Stimulated activated memory B cell treated with anti-CD40 and anti-IgM and Interleukin-4, amounts not matched to agents 10 μg/mL and 1 μg/mL and 100 μg/mL, for 72 hours (primary cell): Measurements from ENCODE around the gene RCCD1.
"Not testable (repeated sequence)": the region's sequence is repeated elsewhere in the genome, so short reads cannot be mapped to it uniquely, and the experiment has no call there.

Experiments
- ATAC-seq: fragments of 150-1000 bp; cut with Tn5 transposase; 2 replicates; pipeline ENCODE4 v1.10.0; 2021
- H3K27ac Mint-ChIP-seq: one replicate; pipeline ENCODE4 v1.8.0; 2022; ENCODE audit warnings: mild to moderate bottlenecking, mixed read lengths
- H3K27me3 Mint-ChIP-seq: one replicate; pipeline ENCODE4 v1.8.0; 2022; ENCODE audit warnings: mixed read lengths
- H3K36me3 Mint-ChIP-seq: one replicate; pipeline ENCODE4 v1.8.0; 2022; ENCODE audit warnings: mixed read lengths
- H3K4me1 Mint-ChIP-seq: one replicate; pipeline ENCODE4 v1.8.0; 2022; ENCODE audit warnings: mixed read lengths
- H3K4me3 Mint-ChIP-seq: one replicate; pipeline ENCODE4 v1.8.0; 2022; ENCODE audit warnings: mild to moderate bottlenecking, moderate library complexity, mixed read lengths
- H3K9me3 Mint-ChIP-seq: one replicate; pipeline ENCODE4 v1.8.0; 2022; ENCODE audit warnings: mixed read lengths

Gene RCCD1

GRCh38 chr15:90914305-90915080 is 40.2 kb upstream of the RCCD1 start:
- H3K4me3 Mint-ChIP-seq: no peak overlapping the region
- H3K27ac Mint-ChIP-seq: no peak overlapping the region
- H3K4me1 Mint-ChIP-seq: peaks cover 8% of the 10 kb centered on the region
- peaks cover 89% of the 10 kb centered on the region for H3K36me3 Mint-ChIP-seq
- no peaks in the 10 kb centered on the region for H3K27me3 Mint-ChIP-seq
- ATAC-seq: no peak
- no peaks in the 10 kb centered on the region for H3K9me3 Mint-ChIP-seq

GRCh38 chr15:90915216-90915807 is 39.4 kb upstream of the RCCD1 start:
- H3K4me1 Mint-ChIP-seq: peaks cover 8% of the 10 kb centered on the region

GRCh38 chr15:90915808-90916440 is 38.8 kb upstream of the RCCD1 start:
- H3K4me1 Mint-ChIP-seq: peaks cover 8% of the 10 kb centered on the region
- ATAC-seq: no peak
- H3K27ac Mint-ChIP-seq: no peak overlapping the region
- no peak overlapping the region for H3K4me3 Mint-ChIP-seq
- H3K9me3 Mint-ChIP-seq: no peaks in the 10 kb centered on the region
- no peaks in the 10 kb centered on the region for H3K27me3 Mint-ChIP-seq
- H3K36me3 Mint-ChIP-seq: peaks cover 89% of the 10 kb centered on the region

More at GRCh38 chr15:90915216-90915807, 39.4 kb upstream of the RCCD1 start:
- Mint-ChIP-seq H3K27ac (no peak overlapping the region), H3K9me3 (no peaks in the 10 kb centered on the region), H3K27me3 (no peaks in the 10 kb centered on the region), H3K36me3 (peaks cover 89% of the 10 kb centered on the region), H3K4me3 (no peak overlapping the region)
- ATAC-seq: no peak

GRCh38 chr15:90916461-90916860 is 38.2 kb upstream of the RCCD1 start:
- Mint-ChIP-seq H3K4me3 (no peak overlapping the region), H3K36me3 (peaks cover 90% of the 10 kb centered on the region), H3K9me3 (no peaks in the 10 kb centered on the region), H3K27ac (no peak overlapping the region), H3K27me3 (no peaks in the 10 kb centered on the region), H3K4me1 (peaks cover 8% of the 10 kb centered on the region)
- ATAC-seq: no peak

GRCh38 chr15:90917569-90917968 is 37.1 kb upstream of the RCCD1 start:
- no peak for ATAC-seq
- H3K27ac Mint-ChIP-seq: no peak overlapping the region
- H3K4me1 Mint-ChIP-seq: peaks cover 8% of the 10 kb centered on the region
- no peak overlapping the region for H3K4me3 Mint-ChIP-seq
- no peaks in the 10 kb centered on the region for H3K9me3 Mint-ChIP-seq
- H3K36me3 Mint-ChIP-seq: peaks cover 89% of the 10 kb centered on the region
- no peaks in the 10 kb centered on the region for H3K27me3 Mint-ChIP-seq

- Mint-ChIP-seq H3K4me3 (no peak overlapping the region), H3K27ac (no peak overlapping the region), H3K27me3 (no peaks in the 10 kb centered on the region), H3K9me3 (no peaks in the 10 kb centered on the region), H3K36me3 (peaks cover 82% of the 10 kb centered on the region), H3K4me1 (peaks cover 8% of the 10 kb centered on the region)
- ATAC-seq: no peak
These were observed 36.5 kb upstream of the RCCD1 start for GRCh38 chr15:90918034-90918788.

- no peaks in the 10 kb centered on the region for H3K9me3 Mint-ChIP-seq
- H3K4me3 Mint-ChIP-seq: no peak overlapping the region
- H3K4me1 Mint-ChIP-seq: peaks cover 12% of the 10 kb centered on the region
- H3K27ac Mint-ChIP-seq: no peak overlapping the region
- peaks cover 76% of the 10 kb centered on the region for H3K36me3 Mint-ChIP-seq
- ATAC-seq: no peak
- H3K27me3 Mint-ChIP-seq: no peaks in the 10 kb centered on the region
These were observed 35.8 kb upstream of the RCCD1 start for GRCh38 chr15:90918835-90919234.

- Mint-ChIP-seq H3K4me1 (peaks cover 13% of the 10 kb centered on the region), H3K4me3 (no peak overlapping the region), H3K27me3 (no peaks in the 10 kb centered on the region), H3K27ac (no peak overlapping the region), H3K36me3 (peaks cover 49% of the 10 kb centered on the region), H3K9me3 (no peaks in the 10 kb centered on the region)
- ATAC-seq: no peak
These were observed 32.8 kb upstream of the RCCD1 start for GRCh38 chr15:90921887-90922286.

GRCh38 chr15:90922712-90923322 is 31.9 kb upstream of the RCCD1 start:
- H3K27me3 Mint-ChIP-seq, H3K9me3 Mint-ChIP-seq, H3K27ac Mint-ChIP-seq, H3K4me3 Mint-ChIP-seq: not testable (repeated sequence)
- H3K36me3 Mint-ChIP-seq: peaks cover 40% of the 10 kb centered on the region
- H3K4me1 Mint-ChIP-seq: peaks cover 13% of the 10 kb centered on the region
- ATAC-seq: peak; percentile 63

- Mint-ChIP-seq H3K4me1 (peaks cover 13% of the 10 kb centered on the region), H3K27ac (peak overlapping the region; percentile 46)
These were observed 30.3 kb upstream of the RCCD1 start for GRCh38 chr15:90924375-90924774.

GRCh38 chr15:90926766-90927165 is 27.9 kb upstream of the RCCD1 start:
- H3K27me3 Mint-ChIP-seq, H3K27ac Mint-ChIP-seq, ATAC-seq, H3K36me3 Mint-ChIP-seq, H3K9me3 Mint-ChIP-seq, H3K4me3 Mint-ChIP-seq: not testable (repeated sequence)
- peaks cover 29% of the 10 kb centered on the region for H3K4me1 Mint-ChIP-seq

More at GRCh38 chr15:90924375-90924774, 30.3 kb upstream of the RCCD1 start:
- peaks cover 28% of the 10 kb centered on the region for H3K36me3 Mint-ChIP-seq
- peak; percentile 90 for ATAC-seq
- H3K4me3 Mint-ChIP-seq: no peak overlapping the region
- H3K27me3 Mint-ChIP-seq: no peaks in the 10 kb centered on the region
- H3K9me3 Mint-ChIP-seq: no peaks in the 10 kb centered on the region

- not testable (repeated sequence) for H3K27ac Mint-ChIP-seq, ATAC-seq, H3K9me3 Mint-ChIP-seq, H3K36me3 Mint-ChIP-seq, H3K4me3 Mint-ChIP-seq, H3K27me3 Mint-ChIP-seq
- H3K4me1 Mint-ChIP-seq: peaks cover 37% of the 10 kb centered on the region
These were observed 26.6 kb upstream of the RCCD1 start for GRCh38 chr15:90928106-90928505.

GRCh38 chr15:90929246-90930019 is 25.3 kb upstream of the RCCD1 start:
- Mint-ChIP-seq H3K4me3 (peak overlapping the region; percentile 97), H3K27ac (peak overlapping the region; percentile 96), H3K9me3 (no peaks in the 10 kb centered on the region), H3K36me3 (no peaks in the 10 kb centered on the region), H3K27me3 (no peaks in the 10 kb centered on the region), H3K4me1 (peaks cover 34% of the 10 kb centered on the region)
- no peak for ATAC-seq

GRCh38 chr15:90930861-90931574 is 23.7 kb upstream of the RCCD1 start:
- Mint-ChIP-seq H3K9me3 (no peaks in the 10 kb centered on the region), H3K4me3 (peak overlapping the region; percentile 97), H3K36me3 (peaks cover under 1% of the 10 kb centered on the region), H3K27ac (peak overlapping the region; percentile 96), H3K27me3 (no peaks in the 10 kb centered on the region), H3K4me1 (peaks cover 38% of the 10 kb centered on the region)
- ATAC-seq: no peak
